HG03571 (cell line): ENCODE measurements around the gene REXO1.
"Not testable (repeated sequence)": the region's sequence is repeated elsewhere in the genome, so short reads cannot be mapped to it uniquely, and the experiment has no call there.

ENCODE experiments used
- ATAC-seq: cut with Tn5 transposase; IDR thresholded peaks from one replicate; pipeline ENCODE4 v1.9.1; 2021; ENCODE audit not compliant: unreplicated experiment

REXO1 gene

DNA sequence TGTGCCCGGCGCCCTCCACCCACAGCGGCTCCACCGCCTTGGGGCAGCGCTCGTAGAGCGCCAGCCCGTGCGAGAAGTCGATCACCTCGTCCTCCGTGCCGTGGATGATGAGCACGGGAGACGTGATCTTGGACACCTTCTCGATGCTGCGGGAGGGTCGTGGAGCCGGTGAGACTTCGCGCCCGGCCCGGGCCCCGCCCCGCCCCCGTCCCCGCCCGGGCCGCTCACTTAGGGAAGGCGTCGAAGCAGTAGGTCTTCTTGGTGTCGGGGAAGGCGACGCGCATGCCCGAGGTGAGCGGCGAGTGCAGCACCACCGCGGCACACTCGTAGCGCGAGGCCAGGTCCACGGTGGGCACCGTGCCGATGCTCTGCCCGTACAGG lies 29.0 kb upstream of the REXO1 start:
- ATAC-seq = not testable (repeated sequence)

DNA sequence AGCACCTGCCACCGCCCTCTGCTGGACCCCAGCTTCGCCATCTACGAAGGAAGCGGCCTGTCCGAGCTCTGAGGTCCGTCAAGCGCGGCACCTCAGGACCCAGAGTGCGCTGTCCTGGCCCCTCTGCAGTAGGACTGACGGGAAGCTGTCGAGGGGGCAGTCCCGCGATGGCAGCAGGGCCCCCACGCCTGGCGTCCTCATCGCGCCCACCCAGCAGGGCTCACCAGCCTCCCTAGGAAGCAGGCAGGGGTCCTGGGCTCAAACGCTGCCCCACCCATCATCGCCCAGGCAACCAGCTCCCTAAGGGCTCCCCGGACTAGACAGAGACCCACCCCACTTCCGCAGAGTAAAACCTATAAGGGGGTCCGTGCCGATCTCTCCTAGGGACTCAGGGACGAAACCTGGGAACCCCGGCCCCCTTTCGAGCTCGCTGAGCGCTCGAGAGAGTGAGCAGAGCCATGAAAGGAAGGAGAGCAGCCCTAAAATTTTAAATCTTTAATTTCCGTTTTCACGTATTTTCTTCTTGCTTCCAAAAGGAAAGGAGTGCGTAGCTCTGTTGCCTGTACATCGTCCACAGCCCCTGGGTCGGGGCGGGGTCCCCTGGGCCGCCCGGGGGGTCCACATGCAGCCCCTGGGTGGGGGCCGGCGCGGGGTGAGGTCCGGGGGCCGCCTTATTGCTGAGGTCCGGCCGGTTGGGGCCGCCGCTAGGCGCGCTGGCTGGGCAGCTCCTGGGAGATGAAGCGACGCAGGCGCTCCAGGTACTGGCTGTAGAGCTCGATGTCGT lies 28.4 kb upstream of the REXO1 start:
- peak; percentile 4 for ATAC-seq

DNA sequence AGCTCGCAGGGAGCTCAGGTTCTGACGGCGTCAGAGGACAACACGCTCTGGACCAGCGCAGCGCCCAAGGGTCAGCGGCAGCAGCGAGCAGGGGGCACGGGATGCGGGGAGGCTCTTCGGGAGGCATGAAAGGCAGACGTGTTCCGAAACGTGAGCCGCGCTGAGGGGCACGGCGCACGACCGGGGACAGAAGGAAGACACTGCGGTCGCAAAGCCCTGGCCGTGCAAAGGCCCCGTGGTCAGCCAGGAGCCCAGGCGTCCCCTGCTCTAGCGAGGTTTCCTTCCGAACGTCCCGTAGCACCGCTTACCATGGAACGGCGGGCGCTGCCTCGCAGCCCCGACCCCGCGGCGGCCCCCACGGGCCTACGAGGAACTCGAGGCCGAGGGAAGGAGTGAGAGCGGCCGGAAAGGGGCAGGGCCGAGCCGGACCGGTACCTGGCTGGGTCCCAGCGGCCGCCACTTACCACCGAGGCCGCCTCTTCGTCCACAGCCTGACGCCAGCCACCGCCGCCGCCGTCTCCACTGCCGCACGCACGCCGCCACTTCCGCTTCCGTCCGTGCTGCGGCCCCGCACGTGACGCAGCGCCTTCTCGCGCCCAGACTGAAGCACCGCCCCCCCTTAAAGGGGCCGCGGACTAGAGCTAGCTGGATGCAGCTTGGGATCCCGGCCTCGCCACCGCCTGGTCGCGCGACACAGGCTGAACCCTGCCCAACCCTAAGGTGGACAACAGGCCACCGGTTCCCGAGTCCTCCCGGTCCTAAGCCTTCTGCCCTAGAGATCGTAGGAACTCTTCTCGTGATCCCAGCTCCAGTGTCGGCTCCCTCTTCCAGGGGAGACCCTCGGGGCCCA lies 27.6 kb upstream of the REXO1 start:
- ATAC-seq = peak; percentile 81

DNA sequence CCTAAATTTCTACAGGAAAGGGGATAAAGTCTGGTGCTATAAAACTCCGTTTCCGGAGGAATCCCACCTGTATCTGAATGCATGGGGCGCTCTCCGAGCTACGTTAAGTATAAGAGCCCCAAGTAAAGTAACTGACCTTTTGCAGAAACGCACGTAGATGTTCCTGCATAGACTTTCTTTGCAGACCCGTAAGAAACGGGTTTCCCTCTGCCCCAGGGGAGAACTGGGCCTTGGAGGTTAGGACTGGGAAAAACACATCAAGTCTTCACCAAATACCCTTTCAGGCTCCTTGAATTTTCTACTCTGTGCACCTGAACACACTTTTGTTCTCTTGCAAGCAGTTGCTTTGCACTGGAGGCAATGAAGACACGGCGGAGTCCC lies 27.0 kb upstream of the REXO1 start:
- ATAC-seq = not testable (repeated sequence)

DNA sequence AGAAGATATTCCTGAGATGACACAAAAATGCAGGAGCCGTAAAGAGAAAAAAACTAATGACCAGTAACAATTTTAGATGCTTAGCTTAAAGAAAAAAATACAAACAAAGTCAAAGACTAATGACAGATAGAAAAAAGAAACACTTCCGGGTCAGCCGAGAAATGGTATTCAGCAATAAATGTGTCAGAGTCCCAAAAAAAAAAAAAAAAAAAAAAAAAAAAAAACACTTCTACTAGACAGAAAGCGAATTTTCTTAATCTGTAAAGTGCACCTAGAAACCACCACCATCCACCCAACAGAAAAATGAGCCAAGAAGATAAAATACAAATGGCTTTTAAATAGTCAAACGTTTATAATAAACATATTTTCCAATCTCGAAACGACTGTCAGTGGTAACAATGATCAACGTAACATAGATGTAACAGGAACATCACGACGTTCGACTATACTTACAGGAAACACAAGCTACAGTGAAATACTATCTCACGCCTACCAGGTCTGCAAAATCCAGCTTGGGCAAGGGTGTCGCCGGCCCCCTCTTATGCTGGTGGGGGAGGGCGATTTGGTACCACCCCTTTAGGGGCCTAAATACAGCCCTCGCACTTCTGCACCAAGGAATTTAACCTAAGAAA lies 26.4 kb upstream of the REXO1 start:
- ATAC-seq = no peak

DNA sequence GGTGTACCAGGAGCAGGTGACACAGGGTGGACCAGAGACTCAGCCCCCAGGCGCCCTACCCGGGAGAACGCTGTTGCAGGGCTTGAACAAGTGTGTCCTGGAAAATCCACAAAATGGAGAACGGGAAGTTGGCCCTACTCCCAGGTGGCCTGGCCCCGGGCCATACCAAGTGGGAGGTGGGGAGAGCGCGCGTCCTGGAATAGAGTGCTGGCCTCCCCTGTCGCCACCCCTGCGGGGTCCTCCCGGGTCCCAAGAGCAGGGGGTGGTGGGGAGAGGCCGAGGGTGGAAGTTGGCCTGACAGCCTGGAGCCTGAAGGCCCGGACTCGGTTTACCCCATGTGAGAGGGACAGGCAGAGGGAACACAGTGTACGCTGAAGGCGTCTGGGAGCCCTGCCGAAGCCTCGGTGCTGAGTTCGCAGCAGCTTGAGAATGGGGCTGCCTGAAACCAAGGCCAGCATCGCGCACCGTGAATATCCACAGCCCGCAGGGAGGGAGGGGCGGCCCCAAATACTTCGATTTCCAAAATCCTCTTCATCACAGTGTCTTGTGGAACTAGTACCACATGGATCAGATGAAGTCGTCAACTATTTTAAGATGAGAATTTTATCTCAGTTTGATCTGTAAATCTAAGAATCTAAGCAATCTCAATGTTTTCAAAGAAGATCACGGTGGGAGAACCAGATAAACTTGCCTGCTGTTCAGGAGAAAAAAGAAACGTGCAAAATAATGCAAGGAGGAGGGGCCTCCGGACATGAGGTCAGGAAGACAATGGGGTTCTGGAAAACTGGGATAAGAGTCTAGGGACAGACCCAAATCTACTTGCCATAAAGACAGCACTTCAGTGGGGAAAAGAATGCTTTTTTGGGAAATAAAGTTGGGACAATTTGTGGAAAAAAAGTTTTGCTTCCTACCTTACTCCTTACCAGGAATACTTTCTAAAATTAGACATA lies 25.5 kb upstream of the REXO1 start:
- ATAC-seq = no peak

DNA sequence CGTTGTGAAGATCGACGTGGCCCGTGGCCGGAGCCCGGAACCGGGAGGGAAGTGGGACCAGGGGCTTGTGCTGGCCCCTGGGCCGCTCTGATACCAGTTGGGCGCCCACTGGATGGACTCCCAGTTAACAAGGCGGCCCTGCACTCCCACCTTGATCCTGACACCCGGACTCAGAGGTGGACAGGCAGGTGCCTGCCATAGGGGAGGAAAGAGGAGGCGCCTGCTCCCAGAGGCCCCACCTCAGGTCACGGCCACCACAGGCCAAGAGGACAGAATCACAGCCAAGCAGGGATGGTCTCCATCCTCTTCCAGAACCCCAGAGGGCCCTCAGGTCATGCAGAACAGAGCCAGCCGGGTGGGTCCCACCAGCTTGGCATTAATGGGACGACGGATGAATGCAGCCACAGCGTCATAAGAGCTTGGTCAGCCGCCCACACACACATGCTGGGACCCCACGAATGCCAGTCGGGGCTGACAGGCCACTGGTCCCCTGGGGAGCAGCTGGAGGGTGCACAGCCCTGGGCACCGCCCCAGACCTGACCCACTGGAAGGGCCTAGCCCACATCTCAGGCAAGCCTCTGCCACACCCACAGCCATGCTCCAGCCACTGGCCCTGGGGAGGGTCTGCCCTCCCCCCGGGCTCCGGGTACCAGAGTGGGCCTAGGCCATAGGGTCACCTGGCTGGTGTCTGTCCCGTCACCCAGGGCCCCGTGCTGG lies 24.7 kb upstream of the REXO1 start:
- no peak for ATAC-seq

DNA sequence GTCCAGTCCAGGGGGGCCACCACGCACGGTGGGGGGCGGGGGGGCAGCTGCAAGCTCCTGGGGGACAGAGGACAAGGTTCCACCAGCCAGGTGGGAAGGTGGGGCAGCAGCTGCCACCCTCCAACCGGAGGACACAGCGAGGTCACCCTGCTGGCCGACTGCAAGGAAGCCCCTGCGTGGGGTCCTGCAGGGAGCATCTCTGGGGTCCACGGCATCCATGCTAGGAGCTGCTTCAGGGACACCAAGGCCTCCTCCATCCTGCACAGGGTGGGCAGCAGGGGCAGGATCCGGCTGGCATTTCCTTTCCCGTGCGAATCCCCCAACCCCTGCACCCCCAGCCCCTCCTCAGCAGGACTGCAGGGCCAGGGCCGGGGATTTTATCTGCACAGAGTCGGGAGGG lies 23.3 kb upstream of the REXO1 start:
- no peak for ATAC-seq

DNA sequence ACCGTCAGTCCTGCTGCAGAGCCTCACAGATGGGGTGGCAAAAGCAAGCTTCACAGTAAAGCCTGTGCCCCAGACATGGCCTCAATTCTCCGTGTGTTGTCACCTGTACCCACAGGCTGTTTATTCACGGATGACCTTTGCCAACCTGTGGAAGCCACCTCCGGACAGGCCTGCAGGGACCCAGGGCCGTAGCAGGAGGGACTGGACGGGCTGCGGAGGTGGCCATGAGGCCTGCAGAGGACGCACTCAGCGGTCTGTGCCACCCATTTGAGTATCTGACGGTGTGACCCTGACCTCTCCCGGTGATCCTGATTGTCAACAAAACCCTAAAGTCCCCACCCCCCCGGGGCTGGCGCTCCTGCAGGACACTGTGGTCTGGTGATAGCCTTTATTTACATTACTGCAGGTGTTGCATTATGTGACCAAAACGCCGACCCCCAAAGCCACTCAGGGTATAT lies 22.9 kb upstream of the REXO1 start:
- no peak for ATAC-seq

DNA sequence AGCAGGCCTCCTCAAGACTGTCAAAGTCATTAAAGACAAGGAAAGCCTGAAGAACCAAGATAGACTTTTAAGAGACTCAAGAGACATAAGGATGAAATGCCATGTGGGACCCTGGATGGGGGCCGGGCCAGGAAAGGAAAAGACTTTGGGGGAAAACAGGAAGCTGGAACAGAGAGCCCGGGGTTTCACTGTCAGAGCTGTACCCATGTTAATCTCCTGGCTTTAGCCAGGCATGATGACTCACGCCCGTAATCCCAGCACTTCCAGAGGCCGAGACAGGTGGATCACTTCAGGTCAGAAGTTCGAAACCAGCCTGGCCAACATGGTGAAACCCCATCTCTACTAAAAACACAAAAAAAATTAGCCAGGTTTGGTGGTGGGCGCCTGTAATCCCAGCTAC lies 20.7 kb upstream of the REXO1 start:
- no peak for ATAC-seq

DNA sequence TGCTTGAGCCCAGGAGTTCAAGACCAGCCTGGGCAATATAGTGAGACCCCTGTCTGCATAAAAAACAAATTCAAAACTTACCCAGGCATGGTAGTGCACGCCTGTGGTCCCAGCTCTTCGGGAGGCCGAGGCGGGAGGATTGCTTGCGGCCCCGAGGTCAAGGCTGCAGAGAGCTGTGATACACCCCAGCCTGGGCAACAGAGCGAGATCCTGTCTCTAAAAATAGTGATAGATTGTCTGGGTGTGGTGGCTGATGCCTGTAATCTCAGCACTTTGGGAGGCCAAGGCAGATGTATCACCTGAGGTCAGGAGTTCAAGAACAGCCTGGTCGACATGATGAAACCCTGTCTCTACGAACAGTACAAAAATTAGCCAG lies 19.1 kb upstream of the REXO1 start:
- ATAC-seq = no peak

DNA sequence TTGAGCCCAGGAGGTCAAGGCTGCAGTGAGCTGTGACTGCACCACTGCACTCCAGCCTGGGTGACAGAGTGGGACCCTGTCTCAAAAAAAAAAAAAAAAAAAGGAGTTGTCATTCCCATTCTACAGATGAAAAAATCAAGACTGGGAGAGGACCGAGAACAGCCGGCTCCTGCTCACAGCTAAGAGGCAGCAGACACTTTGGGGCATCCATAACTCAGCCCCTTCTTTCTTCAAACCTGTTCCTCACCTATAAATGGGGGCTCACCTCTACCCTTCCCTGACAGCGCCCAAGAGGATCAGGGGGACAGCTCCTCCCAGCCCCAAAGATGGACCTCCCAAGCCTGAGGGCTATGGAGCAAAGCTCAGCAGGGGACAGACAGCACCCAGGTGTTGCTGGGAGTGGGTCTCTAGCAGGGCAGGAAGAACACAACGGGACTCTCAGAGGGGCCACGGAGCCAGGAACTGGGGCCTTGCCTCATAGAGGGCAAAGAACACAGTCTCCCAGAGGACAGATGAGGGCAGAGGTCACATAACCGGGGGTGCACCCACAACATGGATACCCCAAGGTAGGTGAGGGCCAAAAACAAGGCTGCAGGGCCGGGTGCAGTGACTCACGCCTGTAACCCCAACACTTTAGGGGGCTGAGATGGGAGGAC lies 18.5 kb upstream of the REXO1 start:
- ATAC-seq = no peak

DNA sequence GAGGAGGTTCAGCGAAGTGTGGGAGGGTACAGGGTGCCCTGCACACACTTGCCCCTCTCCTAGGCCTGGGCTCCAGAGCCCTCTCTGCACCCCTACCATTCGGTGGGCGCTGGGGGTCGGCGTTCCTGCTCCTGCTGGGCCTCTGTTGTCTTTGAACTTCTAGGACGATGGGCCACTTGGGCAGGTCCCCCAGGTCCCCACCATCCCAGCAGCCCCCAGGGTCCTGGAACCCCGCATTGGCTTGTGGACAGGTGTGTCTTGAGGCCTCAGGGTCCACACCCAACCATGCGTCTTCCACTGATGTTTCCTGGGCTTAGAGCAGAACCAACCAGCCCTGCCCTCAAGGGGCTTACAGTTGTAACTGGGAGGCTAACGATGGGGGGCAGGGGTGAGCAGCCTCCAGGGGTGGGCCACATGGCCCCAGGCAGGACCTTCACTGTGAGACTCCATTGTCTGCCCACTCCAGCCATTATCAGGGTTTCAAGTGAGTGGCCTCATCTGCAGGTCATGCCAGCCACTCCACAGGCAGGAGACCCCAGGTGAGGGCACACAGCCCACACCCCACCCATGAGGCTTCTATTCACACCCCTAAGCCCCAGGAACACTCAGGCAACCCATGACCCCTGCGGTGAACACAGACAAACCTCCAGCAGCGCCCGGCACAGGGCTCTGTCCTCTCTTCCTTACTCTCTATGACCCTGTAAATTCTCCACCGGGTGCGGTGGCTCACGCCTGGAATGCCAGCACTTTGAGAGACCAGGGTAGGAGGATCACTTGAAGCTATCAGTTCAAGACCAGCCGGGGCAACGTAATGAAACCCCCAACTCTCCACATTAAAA lies 17.1 kb upstream of the REXO1 start:
- no peak for ATAC-seq

DNA sequence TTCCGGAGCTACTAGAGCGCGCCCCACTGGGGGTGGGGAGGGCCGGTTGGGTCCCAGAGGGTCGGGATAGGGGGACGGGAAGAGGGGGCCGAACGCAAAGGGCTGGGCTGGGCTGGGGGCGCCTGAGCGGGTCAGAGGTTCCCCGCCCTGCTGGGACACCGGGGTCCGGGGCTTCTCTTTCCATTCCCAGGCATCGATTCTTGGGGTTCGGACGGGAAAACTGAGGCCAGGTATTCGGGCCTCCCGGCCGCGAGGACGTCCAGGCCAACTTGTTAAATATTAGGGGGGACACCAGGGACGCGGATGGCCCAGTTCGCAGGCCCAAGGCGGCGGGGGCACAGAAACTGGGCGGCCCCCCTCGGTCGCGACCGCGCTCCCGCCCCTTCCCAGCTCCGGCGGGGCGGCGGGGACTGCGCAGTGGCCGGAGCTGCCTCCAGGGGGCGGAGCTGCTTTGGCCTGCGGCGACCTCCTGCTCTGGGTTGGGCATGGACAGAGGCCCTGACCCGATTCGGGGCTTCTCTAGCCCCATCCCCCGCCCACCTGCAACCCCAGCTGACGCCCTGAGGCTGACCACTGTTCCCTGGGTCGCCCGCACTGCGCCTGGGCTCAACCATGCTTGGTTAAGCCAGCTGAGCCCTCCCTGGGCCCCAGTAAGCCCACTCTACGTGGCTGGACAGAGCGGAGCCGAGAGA lies 16.3 kb upstream of the REXO1 start:
- ATAC-seq = peak; percentile 40

DNA sequence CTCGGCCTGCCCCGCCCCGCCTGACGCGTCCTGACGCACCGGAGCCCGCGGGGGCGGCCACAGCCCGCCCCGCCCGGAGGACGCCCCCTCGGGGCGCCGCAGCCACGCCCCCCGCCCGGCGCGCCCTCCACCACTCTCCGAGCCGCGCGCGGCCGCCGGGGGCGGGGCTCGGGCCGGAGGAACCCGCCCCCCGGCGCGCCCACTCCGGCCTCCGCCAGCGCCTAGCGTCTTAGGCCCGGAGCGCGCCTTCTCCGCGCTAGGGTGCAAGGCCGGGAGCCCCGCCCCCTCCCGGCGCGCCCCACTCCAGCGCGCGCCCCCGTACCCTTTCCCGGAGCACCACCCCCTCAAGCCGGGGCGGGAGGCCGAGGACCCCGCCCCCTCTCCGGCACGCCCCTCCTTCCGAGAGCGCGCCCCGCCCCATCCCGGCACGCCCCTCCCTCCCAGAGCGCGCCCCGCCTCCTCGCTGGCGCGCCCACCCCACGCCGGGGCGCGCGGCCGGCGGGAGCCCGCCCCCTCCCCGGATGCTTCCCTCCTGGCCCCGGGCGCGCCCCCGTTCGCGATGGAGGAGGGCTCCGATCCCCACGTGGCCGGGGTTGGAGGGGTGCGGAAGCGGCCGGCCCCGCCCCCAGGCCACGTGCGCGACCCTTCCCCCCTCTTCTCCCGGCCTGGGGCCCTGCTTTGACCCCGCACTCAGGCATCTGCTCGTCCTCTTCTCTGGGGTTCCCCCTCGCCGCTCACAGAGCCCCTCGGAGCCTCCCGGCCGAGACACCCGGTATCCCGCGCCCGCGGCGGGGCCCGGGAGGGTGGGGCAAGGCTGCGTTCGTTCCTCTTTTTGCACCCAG lies 15.6 kb upstream of the REXO1 start:
- peak; percentile 39 for ATAC-seq

DNA sequence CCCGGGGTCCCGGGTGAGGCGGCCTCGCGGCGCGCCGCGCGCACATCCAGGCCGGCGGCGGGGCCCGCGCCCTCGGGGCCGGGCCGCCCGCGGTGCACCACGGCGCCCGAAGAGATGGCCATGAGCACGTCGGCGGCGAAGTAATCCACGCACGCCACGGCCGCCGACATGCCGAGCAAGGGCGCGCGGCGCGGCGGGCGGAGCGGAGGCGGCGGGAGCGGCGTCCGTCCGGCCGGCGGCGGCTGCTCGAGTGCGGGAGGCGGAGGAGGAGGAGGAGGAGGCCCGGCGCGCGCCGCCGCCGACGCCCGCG lies 15.0 kb upstream of the REXO1 start, which contains the start of gene KLF16:
Gene KLF16, minus strand, starts transcription at position 252 of the 310 bp plus-strand sequence. Its CDS starts 82 bp downstream, at position 170.
- no peak for ATAC-seq
